ENCODE measurements around the gene MTMR4. TPM values are rescaled to one million over a fixed set of nuclear protein-coding genes. Genes with fewer than 3 reads are reported as not detected.
"Not testable (repeated sequence)": the region's sequence is repeated elsewhere in the genome, so short reads cannot be mapped to it uniquely, and the experiment has no call there.

The MTMR4 gene
- polyA plus RNA-seq, 1 donor from 2014 or later = 124 TPM

DNA sequence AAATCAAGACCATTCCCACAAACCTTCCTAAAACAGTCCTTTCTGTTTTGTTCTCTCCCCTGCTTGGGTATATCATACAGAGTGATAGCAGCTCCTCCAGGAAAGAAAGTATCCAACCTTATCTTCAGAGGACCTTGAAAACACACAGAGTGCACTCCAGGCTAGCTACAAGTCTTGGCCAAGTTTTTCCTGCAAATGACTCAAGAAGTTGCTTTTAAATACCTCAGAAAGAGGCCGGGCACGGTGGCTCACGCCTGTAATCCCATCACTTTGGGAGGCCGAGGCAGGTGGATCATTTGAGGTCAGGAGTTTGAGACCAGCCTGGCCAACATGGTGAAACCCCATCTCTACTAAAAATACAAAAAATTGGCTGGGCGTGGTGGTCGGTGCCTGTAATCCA, 11.3 kb downstream of the MTMR4 start:
- not testable (repeated sequence) for H3K27ac ChIP-seq (ENCODE audit: low read length); H3K4me3 ChIP-seq (ENCODE audit: low read length); H3K4me2 ChIP-seq (ENCODE audit: low read length); H3K36me3 ChIP-seq (ENCODE audit: insufficient read depth, low read length); H3K27me3 ChIP-seq (ENCODE audit: insufficient read depth, low read depth, low read length); H4K20me1 ChIP-seq (ENCODE audit: insufficient read depth); H2AFZ ChIP-seq (ENCODE audit: low read depth, low read length); H3F3A ChIP-seq (ENCODE audit: insufficient read depth, low read length, poor library complexity, severe bottlenecking); H3K9me3 ChIP-seq (ENCODE audit: low read length); H3K9me2 ChIP-seq (ENCODE audit: insufficient read depth, low read length); H3K79me2 ChIP-seq (replicated peaks; ENCODE audit: insufficient read depth, low read length); H3K9ac ChIP-seq (ENCODE audit: low read length)

DNA sequence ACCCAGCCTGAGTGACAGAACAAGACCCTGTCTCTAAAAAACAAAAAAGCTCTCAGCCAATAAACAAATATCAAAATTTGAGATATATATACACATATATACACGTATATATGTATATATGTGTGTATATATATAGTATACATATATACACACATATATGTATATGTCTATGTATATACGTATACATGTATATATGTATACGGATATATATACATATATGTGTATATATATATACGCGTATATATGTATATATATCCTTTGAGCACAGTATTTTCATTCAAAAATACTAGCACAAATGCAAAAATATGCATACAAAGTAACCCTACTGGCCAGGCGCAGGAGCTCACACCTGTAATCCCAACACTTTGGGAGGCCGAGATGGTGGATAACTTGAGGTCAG, 13.0 kb downstream of the MTMR4 start:
- H3K9me3 ChIP-seq (ENCODE audit: low read length) = no peaks in the 10 kb centered on the region
- no peaks in the 10 kb centered on the region for H3K27me3 ChIP-seq (ENCODE audit: insufficient read depth, low read depth, low read length)
- no peak overlapping the region for H2AFZ ChIP-seq (ENCODE audit: low read depth, low read length)
- H3K36me3 ChIP-seq (ENCODE audit: insufficient read depth, low read length) = peaks cover 15% of the 10 kb centered on the region
- no peak overlapping the region for H3K4me2 ChIP-seq (ENCODE audit: low read length)
- TF ChIP-seq SMC3 (conservative IDR thresholded peaks at IDR 0.05; ENCODE audit: poor library complexity) (no peak), EP300 (conservative IDR thresholded peaks at IDR 0.05; ENCODE audit: poor library complexity, severe bottlenecking) (no peak), TAF1 (IDR thresholded peaks at IDR 0.05; ENCODE audit: low read depth) (no peak), POLR2AphosphoS5 (IDR thresholded peaks at IDR 0.05) (no peak), RAD21 (conservative IDR thresholded peaks at IDR 0.05) (no peak), EZH2 (IDR thresholded peaks at IDR 0.05; ENCODE audit: borderline replicate concordance, insufficient read depth, low read length, poor library complexity, severe bottlenecking) (no peak), MXI1 (conservative IDR thresholded peaks at IDR 0.05; ENCODE audit: poor library complexity, severe bottlenecking) (no peak)
- TF ChIP-seq, protein P1, sequence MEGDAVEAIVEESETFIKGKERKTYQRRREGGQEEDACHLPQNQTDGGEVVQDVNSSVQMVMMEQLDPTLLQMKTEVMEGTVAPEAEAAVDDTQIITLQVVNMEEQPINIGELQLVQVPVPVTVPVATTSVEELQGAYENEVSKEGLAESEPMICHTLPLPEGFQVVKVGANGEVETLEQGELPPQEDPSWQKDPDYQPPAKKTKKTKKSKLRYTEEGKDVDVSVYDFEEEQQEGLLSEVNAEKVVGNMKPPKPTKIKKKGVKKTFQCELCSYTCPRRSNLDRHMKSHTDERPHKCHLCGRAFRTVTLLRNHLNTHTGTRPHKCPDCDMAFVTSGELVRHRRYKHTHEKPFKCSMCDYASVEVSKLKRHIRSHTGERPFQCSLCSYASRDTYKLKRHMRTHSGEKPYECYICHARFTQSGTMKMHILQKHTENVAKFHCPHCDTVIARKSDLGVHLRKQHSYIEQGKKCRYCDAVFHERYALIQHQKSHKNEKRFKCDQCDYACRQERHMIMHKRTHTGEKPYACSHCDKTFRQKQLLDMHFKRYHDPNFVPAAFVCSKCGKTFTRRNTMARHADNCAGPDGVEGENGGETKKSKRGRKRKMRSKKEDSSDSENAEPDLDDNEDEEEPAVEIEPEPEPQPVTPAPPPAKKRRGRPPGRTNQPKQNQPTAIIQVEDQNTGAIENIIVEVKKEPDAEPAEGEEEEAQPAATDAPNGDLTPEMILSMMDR (IDR thresholded peaks at IDR 0.05; ENCODE audit: poor library complexity, severe bottlenecking) = no peak
- TF ChIP-seq, protein P2, sequence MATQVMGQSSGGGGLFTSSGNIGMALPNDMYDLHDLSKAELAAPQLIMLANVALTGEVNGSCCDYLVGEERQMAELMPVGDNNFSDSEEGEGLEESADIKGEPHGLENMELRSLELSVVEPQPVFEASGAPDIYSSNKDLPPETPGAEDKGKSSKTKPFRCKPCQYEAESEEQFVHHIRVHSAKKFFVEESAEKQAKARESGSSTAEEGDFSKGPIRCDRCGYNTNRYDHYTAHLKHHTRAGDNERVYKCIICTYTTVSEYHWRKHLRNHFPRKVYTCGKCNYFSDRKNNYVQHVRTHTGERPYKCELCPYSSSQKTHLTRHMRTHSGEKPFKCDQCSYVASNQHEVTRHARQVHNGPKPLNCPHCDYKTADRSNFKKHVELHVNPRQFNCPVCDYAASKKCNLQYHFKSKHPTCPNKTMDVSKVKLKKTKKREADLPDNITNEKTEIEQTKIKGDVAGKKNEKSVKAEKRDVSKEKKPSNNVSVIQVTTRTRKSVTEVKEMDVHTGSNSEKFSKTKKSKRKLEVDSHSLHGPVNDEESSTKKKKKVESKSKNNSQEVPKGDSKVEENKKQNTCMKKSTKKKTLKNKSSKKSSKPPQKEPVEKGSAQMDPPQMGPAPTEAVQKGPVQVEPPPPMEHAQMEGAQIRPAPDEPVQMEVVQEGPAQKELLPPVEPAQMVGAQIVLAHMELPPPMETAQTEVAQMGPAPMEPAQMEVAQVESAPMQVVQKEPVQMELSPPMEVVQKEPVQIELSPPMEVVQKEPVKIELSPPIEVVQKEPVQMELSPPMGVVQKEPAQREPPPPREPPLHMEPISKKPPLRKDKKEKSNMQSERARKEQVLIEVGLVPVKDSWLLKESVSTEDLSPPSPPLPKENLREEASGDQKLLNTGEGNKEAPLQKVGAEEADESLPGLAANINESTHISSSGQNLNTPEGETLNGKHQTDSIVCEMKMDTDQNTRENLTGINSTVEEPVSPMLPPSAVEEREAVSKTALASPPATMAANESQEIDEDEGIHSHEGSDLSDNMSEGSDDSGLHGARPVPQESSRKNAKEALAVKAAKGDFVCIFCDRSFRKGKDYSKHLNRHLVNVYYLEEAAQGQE (IDR thresholded peaks at IDR 0.05; ENCODE audit: borderline replicate concordance) = no peak
- no peak overlapping the region for H3K27ac ChIP-seq (ENCODE audit: low read length)
- no peak overlapping the region for H3K4me3 ChIP-seq (ENCODE audit: low read length)
- H3F3A ChIP-seq (ENCODE audit: insufficient read depth, low read length, poor library complexity, severe bottlenecking) = no peaks in the 10 kb centered on the region
- H3K9ac ChIP-seq (ENCODE audit: low read length) = no peak overlapping the region
- no peaks in the 10 kb centered on the region for H4K20me1 ChIP-seq (ENCODE audit: insufficient read depth)
- H3K9me2 ChIP-seq (ENCODE audit: insufficient read depth, low read length) = no peaks in the 10 kb centered on the region
- no peaks in the 10 kb centered on the region for H3K79me2 ChIP-seq (replicated peaks; ENCODE audit: insufficient read depth, low read length)

All from neural cell (in vitro differentiated cells).